ENCODE data around the gene NFKBIE. TPM values are rescaled to one million over a fixed set of nuclear protein-coding genes. Genes with fewer than 3 reads are reported as not detected.
A peak's percentile ranks its signal among the peaks of the same experiment; 100 is the strongest.

NFKBIE gene
- total RNA-seq, 1 donor from 2014 or later: 10.1 TPM

DNA sequence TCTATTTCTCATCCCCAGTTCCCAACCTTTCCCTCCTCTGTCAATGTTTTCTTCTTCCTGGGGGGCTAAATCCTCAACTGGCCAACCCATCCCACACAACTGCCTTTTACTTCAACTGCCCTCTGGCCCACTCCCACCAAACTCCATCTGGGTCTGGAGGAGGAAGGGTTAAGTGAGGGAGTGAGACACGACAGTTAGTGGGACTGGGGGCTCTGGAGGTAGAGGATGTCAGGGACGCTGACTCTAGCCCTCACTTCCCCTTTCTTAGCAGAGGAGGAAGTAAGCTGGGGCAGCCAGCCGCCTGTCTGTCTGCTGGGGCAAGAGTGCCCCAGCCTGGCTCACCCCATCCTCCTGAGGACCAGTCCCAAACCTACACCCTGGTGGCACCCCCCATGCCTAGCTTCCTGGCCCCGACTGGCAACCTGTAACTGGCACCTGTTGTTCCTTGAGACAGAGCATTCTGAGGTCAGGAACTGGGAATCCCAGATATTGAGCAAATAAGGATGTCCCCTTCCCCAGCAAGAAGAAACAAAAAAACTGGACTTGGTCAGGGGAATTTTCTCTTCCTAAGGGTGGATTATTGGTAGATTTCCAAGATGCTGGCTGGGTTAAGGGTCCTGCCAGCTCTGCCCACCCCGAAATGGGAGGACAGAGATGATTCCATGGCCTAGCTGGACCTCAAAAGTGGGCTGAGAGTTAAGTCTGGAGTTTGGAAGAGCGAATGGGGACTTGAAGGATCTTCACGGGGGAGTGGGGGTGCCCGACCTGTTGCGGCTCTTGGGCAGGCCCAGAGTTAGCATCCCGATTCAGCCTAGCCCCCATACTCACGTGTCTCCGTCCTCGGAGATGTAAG is 971 bp downstream of the NFKBIE start:
- H4K20me1 ChIP-seq (ENCODE audit: insufficient read depth, low read length): peaks cover 34% of the 10 kb centered on the region
- peak overlapping the region; percentile 93 for H3K4me2 ChIP-seq (ENCODE audit: low read length)
- no peaks in the 10 kb centered on the region for H3K9me3 ChIP-seq (ENCODE audit: insufficient read depth, low read depth, low read length)
- Mint-ChIP-seq H3K27ac (ENCODE audit: unreplicated experiment) (peak overlapping the region; percentile 93), H3K9me3 (ENCODE audit: unreplicated experiment) (no peaks in the 10 kb centered on the region), H3K4me1 (ENCODE audit: low read depth, unreplicated experiment) (peaks cover 23% of the 10 kb centered on the region), H3K27me3 (ENCODE audit: low read depth, unreplicated experiment) (peaks cover 18% of the 10 kb centered on the region), H3K36me3 (ENCODE audit: low read depth, unreplicated experiment) (no peaks in the 10 kb centered on the region), H3K4me3 (ENCODE audit: unreplicated experiment) (peak overlapping the region; percentile 95)
- DNase-seq (ENCODE audit: low read depth): no peak
- H3K4me1 ChIP-seq (ENCODE audit: insufficient read depth, low read length): peaks cover 20% of the 10 kb centered on the region
- no peak for TF ChIP-seq EZH2 (IDR thresholded peaks at IDR 0.05; ENCODE audit: insufficient read depth, low read length)
- TF ChIP-seq, protein P1, sequence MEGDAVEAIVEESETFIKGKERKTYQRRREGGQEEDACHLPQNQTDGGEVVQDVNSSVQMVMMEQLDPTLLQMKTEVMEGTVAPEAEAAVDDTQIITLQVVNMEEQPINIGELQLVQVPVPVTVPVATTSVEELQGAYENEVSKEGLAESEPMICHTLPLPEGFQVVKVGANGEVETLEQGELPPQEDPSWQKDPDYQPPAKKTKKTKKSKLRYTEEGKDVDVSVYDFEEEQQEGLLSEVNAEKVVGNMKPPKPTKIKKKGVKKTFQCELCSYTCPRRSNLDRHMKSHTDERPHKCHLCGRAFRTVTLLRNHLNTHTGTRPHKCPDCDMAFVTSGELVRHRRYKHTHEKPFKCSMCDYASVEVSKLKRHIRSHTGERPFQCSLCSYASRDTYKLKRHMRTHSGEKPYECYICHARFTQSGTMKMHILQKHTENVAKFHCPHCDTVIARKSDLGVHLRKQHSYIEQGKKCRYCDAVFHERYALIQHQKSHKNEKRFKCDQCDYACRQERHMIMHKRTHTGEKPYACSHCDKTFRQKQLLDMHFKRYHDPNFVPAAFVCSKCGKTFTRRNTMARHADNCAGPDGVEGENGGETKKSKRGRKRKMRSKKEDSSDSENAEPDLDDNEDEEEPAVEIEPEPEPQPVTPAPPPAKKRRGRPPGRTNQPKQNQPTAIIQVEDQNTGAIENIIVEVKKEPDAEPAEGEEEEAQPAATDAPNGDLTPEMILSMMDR (IDR thresholded peaks at IDR 0.05; ENCODE audit: insufficient read depth, low read depth, low read length): no peak
- peaks cover 13% of the 10 kb centered on the region for H3K27me3 ChIP-seq (ENCODE audit: insufficient read depth, low read length)
- peak overlapping the region; percentile 87 for H2AFZ ChIP-seq (ENCODE audit: low read depth, low read length)
- peak overlapping the region; percentile 71 for H3K4me3 ChIP-seq (ENCODE audit: insufficient read depth, low read depth, low read length)
- peak overlapping the region; percentile 64 for H3K27ac ChIP-seq (ENCODE audit: low read depth, low read length)
- FAIRE-seq: no peak
- peaks cover 15% of the 10 kb centered on the region for H3K79me2 ChIP-seq (ENCODE audit: insufficient read depth, low read length)
- H3K36me3 ChIP-seq (ENCODE audit: insufficient read depth, low read length): peaks cover 3% of the 10 kb centered on the region
- H3K9ac ChIP-seq (ENCODE audit: low read length): peak overlapping the region; percentile 83

DNA sequence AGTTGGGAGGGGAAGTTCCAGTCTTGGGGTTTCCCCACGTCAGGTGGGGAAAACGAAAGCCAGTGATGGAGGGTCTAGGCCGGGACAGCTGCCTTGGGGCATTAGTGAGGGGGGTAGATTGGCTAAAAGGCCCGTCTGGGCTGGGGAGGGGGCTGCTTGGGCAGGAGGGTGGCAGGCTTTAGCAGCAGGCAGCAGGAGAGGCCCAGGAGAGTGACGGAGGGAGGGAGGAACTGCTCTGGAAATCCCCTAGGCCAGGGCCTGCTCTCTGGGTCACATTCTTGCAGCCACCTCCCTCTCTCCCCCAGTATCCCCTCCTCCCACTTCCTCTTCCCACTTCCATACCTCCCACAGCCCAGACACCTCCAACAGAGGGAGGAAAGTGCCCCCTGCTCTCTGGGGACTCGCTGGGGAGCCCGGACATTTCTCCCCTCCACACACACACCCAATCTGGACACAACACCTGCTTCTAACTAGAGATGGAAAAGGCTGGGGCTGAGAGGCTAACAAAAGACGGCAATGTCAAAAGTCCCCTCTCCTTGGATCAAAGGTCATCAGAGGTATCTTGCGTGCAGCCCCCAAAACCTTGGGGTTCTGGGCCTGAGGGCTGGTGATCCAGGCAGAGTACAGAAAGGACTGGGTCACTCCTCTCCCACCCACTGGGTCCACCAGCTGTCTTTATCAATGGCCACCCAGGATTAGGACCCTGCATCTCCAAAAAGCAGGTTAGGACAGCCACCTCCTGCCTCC is 1.8 kb downstream of the NFKBIE start:
- no peaks in the 10 kb centered on the region for H3K9me3 ChIP-seq (ENCODE audit: insufficient read depth, low read depth, low read length)
- H3K36me3 ChIP-seq (ENCODE audit: insufficient read depth, low read length): peaks cover 3% of the 10 kb centered on the region
- Mint-ChIP-seq H3K27ac (ENCODE audit: unreplicated experiment) (peak overlapping the region; percentile 62), H3K9me3 (ENCODE audit: unreplicated experiment) (no peaks in the 10 kb centered on the region), H3K4me1 (ENCODE audit: low read depth, unreplicated experiment) (peaks cover 23% of the 10 kb centered on the region), H3K4me3 (ENCODE audit: unreplicated experiment) (peak overlapping the region; percentile 95), H3K27me3 (ENCODE audit: low read depth, unreplicated experiment) (peaks cover 9% of the 10 kb centered on the region), H3K36me3 (ENCODE audit: low read depth, unreplicated experiment) (no peaks in the 10 kb centered on the region)
- DNase-seq (ENCODE audit: low read depth): no peak
- peaks cover 5% of the 10 kb centered on the region for H3K27me3 ChIP-seq (ENCODE audit: insufficient read depth, low read length)
- no peak overlapping the region for H2AFZ ChIP-seq (ENCODE audit: low read depth, low read length)
- no peak for FAIRE-seq
- H3K4me1 ChIP-seq (ENCODE audit: insufficient read depth, low read length): peaks cover 20% of the 10 kb centered on the region
- H3K4me3 ChIP-seq (ENCODE audit: insufficient read depth, low read depth, low read length): peak overlapping the region; percentile 71
- H3K9ac ChIP-seq (ENCODE audit: low read length): peak overlapping the region; percentile 45
- TF ChIP-seq, protein P1 (IDR thresholded peaks at IDR 0.05; ENCODE audit: insufficient read depth, low read depth, low read length): no peak
- TF ChIP-seq EZH2 (IDR thresholded peaks at IDR 0.05; ENCODE audit: insufficient read depth, low read length): no peak
- peaks cover 31% of the 10 kb centered on the region for H4K20me1 ChIP-seq (ENCODE audit: insufficient read depth, low read length)
- no peak overlapping the region for H3K27ac ChIP-seq (ENCODE audit: low read depth, low read length)
- peak overlapping the region; percentile 93 for H3K4me2 ChIP-seq (ENCODE audit: low read length)
- peaks cover 15% of the 10 kb centered on the region for H3K79me2 ChIP-seq (ENCODE audit: insufficient read depth, low read length)
